ENCODE data around the gene SGTA. TPM values are rescaled to one million over a fixed set of nuclear protein-coding genes. Genes with fewer than 3 reads are reported as not detected.

The SGTA gene
- total RNA-seq, 1 donor from 2014 or later = 64.0 TPM

DNA sequence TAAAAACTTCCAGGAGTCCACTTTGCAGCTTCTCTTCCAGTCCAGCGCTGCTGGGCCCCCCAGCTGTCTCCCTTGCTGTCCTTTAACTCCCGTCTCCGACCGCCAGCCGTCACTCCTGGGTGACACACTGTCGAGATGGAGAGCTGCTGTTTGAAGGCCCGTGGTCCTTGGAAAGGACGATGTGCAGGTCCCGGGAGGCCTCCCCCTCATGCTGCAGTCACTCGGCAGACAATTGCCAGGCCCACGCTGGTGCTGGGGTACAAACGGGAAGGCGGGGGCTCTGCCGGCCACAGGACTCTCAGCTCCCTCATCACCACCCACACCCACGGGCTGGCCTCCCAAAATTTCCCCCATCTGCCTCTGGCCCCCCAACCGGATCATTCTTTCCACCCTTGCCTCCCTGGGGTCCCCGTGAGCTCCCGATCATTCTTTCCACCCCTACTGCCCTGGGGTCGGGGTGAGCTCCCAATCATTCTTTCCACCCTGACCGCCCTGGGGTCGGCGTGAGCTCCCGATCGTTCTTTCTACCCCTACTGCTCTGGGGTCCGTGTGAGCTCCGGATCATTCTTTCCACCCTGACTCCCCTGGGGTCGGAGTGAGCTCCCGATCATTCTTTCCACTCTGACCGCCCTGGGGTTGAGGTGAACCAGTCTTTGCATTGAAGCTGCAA lies 20.5 kb upstream of the SGTA start:
- Mint-ChIP-seq H3K9me3 (no peaks in the 10 kb centered on the region), H3K4me1 (no peaks in the 10 kb centered on the region), H3K27me3 (ENCODE audit: low read depth) (no peaks in the 10 kb centered on the region), H3K4me3 (no peak overlapping the region), H3K27ac (no peak overlapping the region), H3K36me3 (peaks cover 16% of the 10 kb centered on the region)
- TF ChIP-seq, protein P1, sequence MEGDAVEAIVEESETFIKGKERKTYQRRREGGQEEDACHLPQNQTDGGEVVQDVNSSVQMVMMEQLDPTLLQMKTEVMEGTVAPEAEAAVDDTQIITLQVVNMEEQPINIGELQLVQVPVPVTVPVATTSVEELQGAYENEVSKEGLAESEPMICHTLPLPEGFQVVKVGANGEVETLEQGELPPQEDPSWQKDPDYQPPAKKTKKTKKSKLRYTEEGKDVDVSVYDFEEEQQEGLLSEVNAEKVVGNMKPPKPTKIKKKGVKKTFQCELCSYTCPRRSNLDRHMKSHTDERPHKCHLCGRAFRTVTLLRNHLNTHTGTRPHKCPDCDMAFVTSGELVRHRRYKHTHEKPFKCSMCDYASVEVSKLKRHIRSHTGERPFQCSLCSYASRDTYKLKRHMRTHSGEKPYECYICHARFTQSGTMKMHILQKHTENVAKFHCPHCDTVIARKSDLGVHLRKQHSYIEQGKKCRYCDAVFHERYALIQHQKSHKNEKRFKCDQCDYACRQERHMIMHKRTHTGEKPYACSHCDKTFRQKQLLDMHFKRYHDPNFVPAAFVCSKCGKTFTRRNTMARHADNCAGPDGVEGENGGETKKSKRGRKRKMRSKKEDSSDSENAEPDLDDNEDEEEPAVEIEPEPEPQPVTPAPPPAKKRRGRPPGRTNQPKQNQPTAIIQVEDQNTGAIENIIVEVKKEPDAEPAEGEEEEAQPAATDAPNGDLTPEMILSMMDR (IDR thresholded peaks at IDR 0.05; ENCODE audit: unreplicated experiment) = no peak
- no peak for DNase-seq (ENCODE audit: low spot score in 2 of 2, unreplicated experiment in 2 of 2)

DNA sequence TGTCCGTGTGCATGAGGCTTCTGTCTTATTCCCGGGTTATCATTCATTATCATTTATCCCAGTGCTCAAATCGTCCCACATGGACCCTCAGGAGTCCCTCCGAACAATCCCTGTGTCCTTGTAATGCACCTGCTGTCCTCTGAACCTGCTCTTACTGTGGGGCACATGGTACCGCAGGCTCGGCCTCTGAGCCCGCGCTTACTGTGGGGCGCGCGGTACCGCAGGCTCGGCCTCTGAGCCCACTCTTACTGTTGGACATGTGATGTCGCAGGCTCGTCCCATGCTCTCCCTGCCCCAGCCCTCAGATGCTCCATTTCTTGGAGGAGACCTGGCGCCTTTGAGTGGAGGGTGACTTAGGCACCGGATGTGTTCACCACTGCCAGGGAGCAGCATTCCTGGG lies 19.8 kb upstream of the SGTA start:
- Mint-ChIP-seq H3K27ac (no peak overlapping the region), H3K36me3 (peaks cover 16% of the 10 kb centered on the region), H3K27me3 (ENCODE audit: low read depth) (no peaks in the 10 kb centered on the region), H3K9me3 (no peaks in the 10 kb centered on the region), H3K4me3 (no peak overlapping the region), H3K4me1 (no peaks in the 10 kb centered on the region)
- TF ChIP-seq, protein P1 (IDR thresholded peaks at IDR 0.05; ENCODE audit: unreplicated experiment) = no peak
- DNase-seq (ENCODE audit: low spot score in 2 of 2, unreplicated experiment in 2 of 2) = no peak

DNA sequence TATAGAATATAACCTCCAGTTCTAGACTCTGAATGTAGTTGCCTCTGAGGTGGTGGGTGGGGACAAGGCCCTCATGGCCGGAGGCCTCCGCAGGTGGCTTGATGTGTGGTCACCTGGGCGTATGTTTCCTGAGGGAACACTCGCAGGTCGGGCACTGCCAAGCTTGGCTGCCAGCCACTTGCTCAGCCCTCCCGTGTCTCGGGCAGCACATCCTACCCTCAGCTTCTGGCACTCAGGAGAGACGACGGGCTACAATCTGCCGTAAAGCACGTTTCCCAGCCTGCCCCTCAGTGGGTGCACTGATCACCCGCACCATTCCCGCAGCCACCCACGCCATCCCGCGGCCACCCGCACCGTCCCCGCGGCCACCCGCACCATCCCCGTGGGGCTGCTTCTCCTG lies 17.4 kb upstream of the SGTA start:
- Mint-ChIP-seq H3K4me1 (no peaks in the 10 kb centered on the region), H3K4me3 (no peak overlapping the region), H3K27ac (no peak overlapping the region), H3K36me3 (peaks cover 30% of the 10 kb centered on the region), H3K9me3 (no peaks in the 10 kb centered on the region), H3K27me3 (ENCODE audit: low read depth) (no peaks in the 10 kb centered on the region)
- DNase-seq (ENCODE audit: low spot score in 2 of 2, unreplicated experiment in 2 of 2) = no peak
- TF ChIP-seq, protein P1 (IDR thresholded peaks at IDR 0.05; ENCODE audit: unreplicated experiment) = no peak

DNA sequence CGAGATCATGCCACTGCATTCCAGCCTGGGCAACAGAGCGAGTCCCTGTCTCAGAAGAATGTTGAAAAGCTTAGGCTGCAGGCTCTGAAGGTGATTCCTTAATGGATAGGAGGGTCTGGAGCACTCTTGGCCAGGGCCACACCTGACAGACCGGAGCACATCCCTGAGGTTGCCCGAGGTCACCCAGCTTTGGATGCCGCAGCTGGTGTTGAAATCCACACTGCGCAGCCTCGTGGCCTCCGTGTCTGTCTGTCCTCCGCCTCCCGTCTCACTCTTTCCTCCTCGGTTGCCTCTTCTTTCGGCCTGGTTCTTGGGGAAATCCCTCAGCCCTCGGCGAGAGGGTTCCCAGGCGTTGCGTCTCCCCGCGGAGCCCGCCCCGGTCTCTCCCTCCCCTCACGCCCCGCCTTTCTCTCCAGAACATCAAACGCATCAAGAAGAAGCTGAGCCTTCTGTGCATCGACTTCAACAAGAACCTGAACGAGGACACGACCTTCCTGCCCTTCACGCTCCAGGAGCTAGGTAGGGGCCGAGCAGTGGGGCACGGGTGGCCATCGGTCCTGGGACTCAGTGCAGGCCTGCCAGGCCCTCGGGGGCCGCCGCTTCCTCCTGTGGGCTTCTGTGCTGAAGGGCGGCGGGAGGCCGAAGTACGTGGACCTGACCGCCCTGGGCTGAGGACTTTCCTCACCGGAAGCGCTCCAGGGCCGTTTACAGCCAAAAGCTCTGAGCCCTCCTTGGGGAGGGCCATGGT lies 16.4 kb upstream of the SGTA start:
- no peak overlapping the region for H3K4me3 Mint-ChIP-seq
- peaks cover 31% of the 10 kb centered on the region for H3K36me3 Mint-ChIP-seq
- no peak for DNase-seq (ENCODE audit: low spot score in 2 of 2, unreplicated experiment in 2 of 2)
- TF ChIP-seq, protein P1 (IDR thresholded peaks at IDR 0.05; ENCODE audit: unreplicated experiment) = no peak
- H3K27me3 Mint-ChIP-seq (ENCODE audit: low read depth) = no peaks in the 10 kb centered on the region
- H3K9me3 Mint-ChIP-seq = no peaks in the 10 kb centered on the region
- no peak overlapping the region for H3K27ac Mint-ChIP-seq
- no peaks in the 10 kb centered on the region for H3K4me1 Mint-ChIP-seq

DNA sequence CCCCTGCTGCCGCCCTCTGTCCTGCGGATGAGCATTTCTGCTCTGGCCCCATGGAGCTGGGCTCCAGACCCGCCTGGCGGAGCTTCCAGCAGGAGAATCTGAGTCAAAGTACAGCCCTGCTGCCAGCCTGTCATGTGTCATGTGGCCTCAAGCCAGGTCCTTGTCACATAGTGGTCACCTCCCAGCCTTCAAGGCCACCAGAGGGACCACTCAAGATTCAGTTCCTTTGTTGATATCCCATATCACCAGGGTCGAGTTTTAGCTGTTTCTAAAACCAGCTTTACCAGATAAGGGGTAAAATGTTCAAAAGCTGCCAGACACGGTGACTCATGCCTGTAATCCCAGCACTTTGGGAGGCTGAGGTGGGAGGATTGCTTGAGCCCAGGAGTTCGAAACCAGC lies 15.7 kb upstream of the SGTA start:
- Mint-ChIP-seq H3K36me3 (peaks cover 31% of the 10 kb centered on the region), H3K4me1 (no peaks in the 10 kb centered on the region), H3K27ac (no peak overlapping the region), H3K27me3 (ENCODE audit: low read depth) (no peaks in the 10 kb centered on the region), H3K4me3 (no peak overlapping the region), H3K9me3 (no peaks in the 10 kb centered on the region)
- TF ChIP-seq, protein P1 (IDR thresholded peaks at IDR 0.05; ENCODE audit: unreplicated experiment) = no peak
- DNase-seq (ENCODE audit: low spot score in 2 of 2, unreplicated experiment in 2 of 2) = no peak

Measured in mesothelial cell of epicardium (in vitro differentiated cells).